Hepatocyte (in vitro differentiated cells): ENCODE results near the gene SERPINE2. TPM values are rescaled to one million over a fixed set of nuclear protein-coding genes. Genes with fewer than 3 reads are reported as not detected.

Experiments
- DNase-seq: peaks from one replicate; pipeline ENCODE4 v3.0.0-alpha.2; 2016; ENCODE audit warnings: low spot score
- H2AFZ ChIP-seq: fragments of 200-600 bp; sonication (generic); 2 replicates; pipeline ENCODE4 v1.6.0; 2016; ENCODE audit warnings: antibody characterized with exemption, mild to moderate bottlenecking
- H3K27ac ChIP-seq: fragments of 200-600 bp; sonication (generic); 2 replicates; pipeline ENCODE4 v1.5.1; 2016; ENCODE audit warnings: mild to moderate bottlenecking
- H3K27me3 ChIP-seq: fragments of 200-600 bp; sonication (generic); 2 replicates; pipeline ENCODE4 v1.6.1; 2016
- H3K36me3 ChIP-seq: fragments of 200-600 bp; sonication (generic); replicated peaks from 2 replicates; pipeline ENCODE4 v1.5.1; 2016; ENCODE audit warnings: low read depth; ENCODE audit not compliant: insufficient read depth
- H3K4me1 ChIP-seq: fragments of 200-600 bp; sonication (generic); 2 replicates; pipeline ENCODE4 v1.5.1; 2016; ENCODE audit warnings: mild to moderate bottlenecking, moderate library complexity; ENCODE audit not compliant: insufficient read depth
- H3K4me2 ChIP-seq: fragments of 200-600 bp; sonication (generic); 2 replicates; pipeline ENCODE4 v1.6.0; 2016
- H3K4me3 ChIP-seq: fragments of 200-600 bp; sonication (generic); 2 replicates; pipeline ENCODE4 v1.5.1; 2016; ENCODE audit warnings: mild to moderate bottlenecking
- H3K79me2 ChIP-seq: fragments of 200-600 bp; sonication (generic); 2 replicates; pipeline ENCODE4 v1.6.0; 2017; ENCODE audit warnings: mild to moderate bottlenecking
- H3K9me2 ChIP-seq: fragments of 200-600 bp; sonication (generic); replicated peaks from 2 replicates; pipeline ENCODE4 v1.6.0; 2017; ENCODE audit warnings: mild to moderate bottlenecking; ENCODE audit not compliant: insufficient read depth
- H3K9me3 ChIP-seq: fragments of 200-600 bp; sonication (generic); 2 replicates; pipeline ENCODE4 v1.5.1; 2016; ENCODE audit warnings: low read depth, mild to moderate bottlenecking
- H4K20me1 ChIP-seq: fragments of 200-600 bp; sonication (generic); 2 replicates; pipeline ENCODE4 v1.6.0; 2016; ENCODE audit warnings: mild to moderate bottlenecking; ENCODE audit not compliant: insufficient read depth, poor library complexity, severe bottlenecking
- EZH2 ChIP-seq: fragments of 200-600 bp; sonication (generic); IDR thresholded peaks from 2 replicates; pipeline ENCODE4 v1.6.1; 2016; ENCODE audit warnings: antibody characterized with exemption, mild to moderate bottlenecking, borderline replicate concordance
- EZH2phosphoT487 ChIP-seq: fragments of 200-600 bp; sonication (generic); IDR thresholded peaks from one replicate; pipeline ENCODE4 v1.6.1; 2018; ENCODE audit warnings: antibody characterized with exemption, mild to moderate bottlenecking, low read depth, moderate library complexity; ENCODE audit not compliant: unreplicated experiment, severe bottlenecking
- WGBS: methylation state at CpG from one replicate; pipeline ENCODE4 v1.1.6; 2016; ENCODE audit warnings: low lambda C conversion rate; ENCODE audit errors: missing lambda C conversion rate; 5-methylcytosine and 5-hydroxymethylcytosine counted together
- polyA plus RNA-seq: library from polyadenylated mRNA; unstranded; fragments of >200 nt; fragmentation: Nextera tagmentation; extraction: Ambion mirVana; gene quantifications from 2 replicates; pipeline ENCODE4 v1.2.1, GENCODE V29; 2016
- total RNA-seq: library from RNA; depleted of rRNA; stranded (reverse); fragments of >200 nt; gene quantifications from 2 replicates; pipeline ENCODE4 v1.2.3, GENCODE V29; 2014
- TF ChIP-seq, protein P1 (sequence below): fragments of 200-600 bp; sonication (generic); IDR thresholded peaks from 2 replicates; pipeline ENCODE4 v1.5.1; 2016; ENCODE audit warnings: antibody characterized with exemption, mild to moderate bottlenecking; ENCODE audit not compliant: poor library complexity

Gene SERPINE2
- total and polyA plus RNA-seq, 2 experiments from 2014 or later = 186 to 427 TPM

GRCh38 chr2:223928113-223929006 is 110.7 kb downstream of the SERPINE2 start:
- TF ChIP-seq, protein P1, sequence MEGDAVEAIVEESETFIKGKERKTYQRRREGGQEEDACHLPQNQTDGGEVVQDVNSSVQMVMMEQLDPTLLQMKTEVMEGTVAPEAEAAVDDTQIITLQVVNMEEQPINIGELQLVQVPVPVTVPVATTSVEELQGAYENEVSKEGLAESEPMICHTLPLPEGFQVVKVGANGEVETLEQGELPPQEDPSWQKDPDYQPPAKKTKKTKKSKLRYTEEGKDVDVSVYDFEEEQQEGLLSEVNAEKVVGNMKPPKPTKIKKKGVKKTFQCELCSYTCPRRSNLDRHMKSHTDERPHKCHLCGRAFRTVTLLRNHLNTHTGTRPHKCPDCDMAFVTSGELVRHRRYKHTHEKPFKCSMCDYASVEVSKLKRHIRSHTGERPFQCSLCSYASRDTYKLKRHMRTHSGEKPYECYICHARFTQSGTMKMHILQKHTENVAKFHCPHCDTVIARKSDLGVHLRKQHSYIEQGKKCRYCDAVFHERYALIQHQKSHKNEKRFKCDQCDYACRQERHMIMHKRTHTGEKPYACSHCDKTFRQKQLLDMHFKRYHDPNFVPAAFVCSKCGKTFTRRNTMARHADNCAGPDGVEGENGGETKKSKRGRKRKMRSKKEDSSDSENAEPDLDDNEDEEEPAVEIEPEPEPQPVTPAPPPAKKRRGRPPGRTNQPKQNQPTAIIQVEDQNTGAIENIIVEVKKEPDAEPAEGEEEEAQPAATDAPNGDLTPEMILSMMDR = no peak
- no peak for TF ChIP-seq EZH2phosphoT487
- no peak for TF ChIP-seq EZH2
- WGBS = 96% methylated on average over 7 of the region's 7 CpGs
- H3K4me1 ChIP-seq = peaks cover 14% of the 10 kb centered on the region
- no peak overlapping the region for H2AFZ ChIP-seq
- H3K27me3 ChIP-seq = no peaks in the 10 kb centered on the region
- DNase-seq = no peak
- H3K36me3 ChIP-seq = no peaks in the 10 kb centered on the region
- H3K4me2 ChIP-seq = no peak overlapping the region
- H3K9me2 ChIP-seq = no peaks in the 10 kb centered on the region
- no peaks in the 10 kb centered on the region for H3K9me3 ChIP-seq
- peaks cover 85% of the 10 kb centered on the region for H3K79me2 ChIP-seq
- no peak overlapping the region for H3K27ac ChIP-seq
- H4K20me1 ChIP-seq = peaks cover 37% of the 10 kb centered on the region
- H3K4me3 ChIP-seq = no peak overlapping the region

DNA sequence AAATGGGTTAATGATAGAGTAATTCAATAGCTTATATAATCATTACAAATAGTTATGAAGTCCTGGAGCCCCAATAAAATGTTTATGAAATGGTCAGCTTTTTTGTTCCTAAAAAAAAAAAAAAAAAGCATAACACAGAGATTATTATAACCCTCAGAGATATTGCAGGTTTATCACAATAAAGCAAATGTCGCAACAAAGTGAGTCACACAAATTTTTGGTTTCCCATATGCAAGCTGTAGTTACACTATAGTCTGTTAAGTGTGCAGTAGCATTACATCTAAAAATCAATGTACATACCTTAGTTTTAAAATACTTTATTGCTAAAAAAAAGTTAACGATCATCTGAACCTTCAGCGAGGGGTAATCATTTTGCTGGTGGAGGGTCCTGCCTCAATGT is 114.0 kb downstream of the SERPINE2 start:
- H3K27me3 ChIP-seq = no peaks in the 10 kb centered on the region
- no peak for DNase-seq
- TF ChIP-seq, protein P1 = no peak
- TF ChIP-seq EZH2phosphoT487 (no peak), EZH2 (no peak)
- H3K9me3 ChIP-seq = no peaks in the 10 kb centered on the region
- H3K4me1 ChIP-seq = peaks cover 3% of the 10 kb centered on the region
- H2AFZ ChIP-seq = no peak overlapping the region
- H3K9me2 ChIP-seq = no peaks in the 10 kb centered on the region
- 94% methylated on average over 3 of the region's 3 CpGs for WGBS
- no peaks in the 10 kb centered on the region for H3K36me3 ChIP-seq
- H3K79me2 ChIP-seq = peaks cover 87% of the 10 kb centered on the region
- H4K20me1 ChIP-seq = peaks cover 44% of the 10 kb centered on the region
- H3K4me2 ChIP-seq = no peak overlapping the region
- H3K27ac ChIP-seq = no peak overlapping the region
- H3K4me3 ChIP-seq = no peak overlapping the region

Other genes with a start within 250 kb of the SERPINE2 start
- 27.2 and 30.7 TPM in 2 replicates for gene AP1S3, start 201.7 kb downstream of the SERPINE2 start, total RNA-seq
- 16.5 and 20.5 TPM in 2 replicates for gene AP1S3, start 201.7 kb downstream of the SERPINE2 start, polyA plus RNA-seq
- 66.6 and 68.3 TPM in 2 replicates for gene WDFY1, start 94.0 kb downstream of the SERPINE2 start, total RNA-seq
- 40.4 and 45.6 TPM in 2 replicates for gene WDFY1, start 94.0 kb downstream of the SERPINE2 start, polyA plus RNA-seq
- 46.5 and 49.5 TPM in 2 replicates for gene MRPL44, start 81.8 kb downstream of the SERPINE2 start, total RNA-seq
- 24.7 and 29.0 TPM in 2 replicates for gene MRPL44, start 81.8 kb downstream of the SERPINE2 start, polyA plus RNA-seq